Smooth muscle cell (in vitro differentiated cells): ENCODE data around the gene FLT3LG. TPM values are rescaled to one million over a fixed set of nuclear protein-coding genes. Genes with fewer than 3 reads are reported as not detected.
"Not testable (repeated sequence)": the region's sequence is repeated elsewhere in the genome, so short reads cannot be mapped to it uniquely, and the experiment has no call there.

Experiments used
- DNase-seq: peaks from one replicate; lab custom pipeline; 2025; ENCODE audit not compliant: unreplicated experiment; lab: John Stamatoyannopoulos, UW
- H2AFZ ChIP-seq: fragments of 200-600 bp; sonication (generic); 2 replicates; pipeline ENCODE4 v1.6.0; 2016; ENCODE audit warnings: antibody characterized with exemption, low read depth, mild to moderate bottlenecking
- H3F3A ChIP-seq: fragments of 200-600 bp; sonication (generic); 2 replicates; pipeline ENCODE4 v1.6.0; 2017; ENCODE audit warnings: antibody characterized with exemption, low read depth
- H3K27ac ChIP-seq: fragments of 200-600 bp; sonication (generic); 2 replicates; pipeline ENCODE4 v1.5.1; 2016; ENCODE audit warnings: low read depth, mild to moderate bottlenecking
- H3K27me3 ChIP-seq: fragments of 200-600 bp; sonication (generic); 2 replicates; pipeline ENCODE4 v1.6.1; 2016; ENCODE audit warnings: low read depth, mild to moderate bottlenecking
- H3K36me3 ChIP-seq: fragments of 200-600 bp; sonication (generic); 2 replicates; pipeline ENCODE4 v1.5.1; 2016; ENCODE audit warnings: low read depth
- H3K4me1 ChIP-seq: fragments of 200-600 bp; sonication (generic); 2 replicates; pipeline ENCODE4 v1.5.1; 2016; ENCODE audit warnings: low read depth
- H3K4me2 ChIP-seq: fragments of 200-600 bp; sonication (generic); 2 replicates; pipeline ENCODE4 v1.6.0; 2016; ENCODE audit warnings: mild to moderate bottlenecking
- H3K4me3 ChIP-seq: fragments of 200-600 bp; sonication (generic); 2 replicates; pipeline ENCODE4 v1.5.1; 2016; ENCODE audit warnings: mild to moderate bottlenecking
- H3K79me2 ChIP-seq: fragments of 200-600 bp; sonication (generic); 2 replicates; pipeline ENCODE4 v1.6.0; 2016; ENCODE audit warnings: low read depth, mild to moderate bottlenecking
- H3K9ac ChIP-seq: fragments of 200-600 bp; sonication (generic); 2 replicates; pipeline ENCODE4 v1.6.0; 2016; ENCODE audit warnings: low read depth
- H3K9me3 ChIP-seq: fragments of 200-600 bp; sonication (generic); replicated peaks from 2 replicates; pipeline ENCODE4 v1.5.1; 2016; ENCODE audit warnings: low read depth
- H4K20me1 ChIP-seq: fragments of 200-600 bp; sonication (generic); 2 replicates; pipeline ENCODE4 v1.6.0; 2016; ENCODE audit warnings: low read depth
- CTCF ChIP-seq: fragments of 200-600 bp; sonication (generic); IDR thresholded peaks from 2 replicates; pipeline ENCODE4 v1.5.1; 2017; ENCODE audit warnings: borderline replicate concordance, mild to moderate bottlenecking, antibody characterized with exemption; ENCODE audit not compliant: insufficient read depth, poor library complexity, severe bottlenecking
- WGBS: methylation state at CpG from one replicate; pipeline ENCODE4 v1.1.7; 2016; ENCODE audit warnings: low lambda C conversion rate; 5-methylcytosine and 5-hydroxymethylcytosine counted together
- polyA plus RNA-seq: library from polyadenylated mRNA; unstranded; fragments of >200 nt; fragmentation: Nextera tagmentation; extraction: Ambion mirVana; gene quantifications from 2 replicates; pipeline ENCODE4 v1.2.1, GENCODE V29; 2016
- total RNA-seq: library from RNA; depleted of rRNA; stranded (reverse); fragments of >200 nt; gene quantifications from 2 replicates; pipeline ENCODE4 v1.2.3, GENCODE V29; 2014

Gene FLT3LG
- total and polyA plus RNA-seq, 2 experiments from 2014 or later, result 0.45 to 2.0 TPM

- Histone ChIP-seq H3K79me2 (no peaks in the 10 kb centered on the region), H3K9me3 (no peaks in the 10 kb centered on the region), H3K4me2 (no peak overlapping the region), H3K4me3 (no peak overlapping the region), H3K9ac (no peak overlapping the region), H3K36me3 (no peaks in the 10 kb centered on the region), H3K27ac (no peak overlapping the region), H3K4me1 (peaks cover 9% of the 10 kb centered on the region), H4K20me1 (no peaks in the 10 kb centered on the region), H3F3A (no peaks in the 10 kb centered on the region), H3K27me3 (no peaks in the 10 kb centered on the region), H2AFZ (no peak overlapping the region)
- TF ChIP-seq CTCF, result no peak
- 95% methylated on average over 5 of the region's 5 CpGs for WGBS
- DNase-seq, result no peak
Measured at GRCh38 chr19:49455773-49456172, 18.2 kb upstream of the FLT3LG start.

GRCh38 chr19:49456326-49456725 is 17.7 kb upstream of the FLT3LG start:
- Histone ChIP-seq H3K4me3 (no peak overlapping the region), H3K27me3 (no peaks in the 10 kb centered on the region), H2AFZ (no peak overlapping the region), H4K20me1 (no peaks in the 10 kb centered on the region), H3K79me2 (no peaks in the 10 kb centered on the region), H3K4me1 (peaks cover 8% of the 10 kb centered on the region), H3K27ac (no peak overlapping the region), H3K4me2 (no peak overlapping the region), H3F3A (no peaks in the 10 kb centered on the region), H3K9ac (no peak overlapping the region), H3K36me3 (no peaks in the 10 kb centered on the region), H3K9me3 (no peaks in the 10 kb centered on the region)
- no peak for DNase-seq
- WGBS, result 96% methylated on average over 5 of the region's 5 CpGs
- TF ChIP-seq CTCF, result no peak

- TF ChIP-seq CTCF, result no peak
- H3K4me3 ChIP-seq, result no peak overlapping the region
- H3K79me2 ChIP-seq, result no peaks in the 10 kb centered on the region
- H3K27ac ChIP-seq, result peak overlapping the region; percentile 8
- H3K27me3 ChIP-seq, result no peaks in the 10 kb centered on the region
- H3K4me1 ChIP-seq, result peaks cover 8% of the 10 kb centered on the region
- no peaks in the 10 kb centered on the region for H3F3A ChIP-seq
- no peaks in the 10 kb centered on the region for H4K20me1 ChIP-seq
- 87% methylated on average over 5 of the region's 5 CpGs for WGBS
- no peaks in the 10 kb centered on the region for H3K36me3 ChIP-seq
- H3K9ac ChIP-seq, result no peak overlapping the region
- no peaks in the 10 kb centered on the region for H3K9me3 ChIP-seq
- DNase-seq, result no peak
- H3K4me2 ChIP-seq, result no peak overlapping the region
- no peak overlapping the region for H2AFZ ChIP-seq
Measured at GRCh38 chr19:49458567-49458903, 15.5 kb upstream of the FLT3LG start.

- 89% methylated on average over 12 of the region's 12 CpGs for WGBS
Measured at GRCh38 chr19:49459388-49459787, 14.6 kb upstream of the FLT3LG start.

GRCh38 chr19:49461130-49461529 is 12.9 kb upstream of the FLT3LG start:
- H3K36me3 ChIP-seq, H3K79me2 ChIP-seq, H3K9ac ChIP-seq, H3K9me3 ChIP-seq, DNase-seq, H3K27ac ChIP-seq, H3K4me3 ChIP-seq, H3K4me2 ChIP-seq, H3K27me3 ChIP-seq, H3F3A ChIP-seq, H4K20me1 ChIP-seq, H3K4me1 ChIP-seq, H2AFZ ChIP-seq: not testable (repeated sequence)
- no CpG with 5 or more reads among the region's 1 CpG for WGBS

More at GRCh38 chr19:49459388-49459787, 14.6 kb upstream of the FLT3LG start:
- Histone ChIP-seq H3K27ac (no peak overlapping the region), H3K36me3 (no peaks in the 10 kb centered on the region), H3K79me2 (no peaks in the 10 kb centered on the region), H4K20me1 (no peaks in the 10 kb centered on the region), H3K9ac (no peak overlapping the region), H3K4me2 (no peak overlapping the region), H3K4me1 (peaks cover under 1% of the 10 kb centered on the region), H3F3A (no peaks in the 10 kb centered on the region), H3K4me3 (no peak overlapping the region), H3K27me3 (no peaks in the 10 kb centered on the region), H3K9me3 (no peaks in the 10 kb centered on the region), H2AFZ (no peak overlapping the region)
- TF ChIP-seq CTCF, result no peak
- DNase-seq, result no peak
